ENCODE data around the gene SLC2A13.
"Not testable (repeated sequence)": the region's sequence is repeated elsewhere in the genome, so short reads cannot be mapped to it uniquely, and the experiment has no call there.

The SLC2A13 gene

GRCh38 chr12:39923364-39923763, 182.5 kb downstream of the SLC2A13 start:
- DNase-seq (ENCODE audit: low read depth), result no peak

- not testable (repeated sequence) for DNase-seq (ENCODE audit: low read depth)
Measured at GRCh38 chr12:39922598-39922997, 183.3 kb downstream of the SLC2A13 start.

- no peak for DNase-seq (ENCODE audit: low read depth)
Measured at GRCh38 chr12:39920647-39921046, 185.2 kb downstream of the SLC2A13 start.

- DNase-seq (ENCODE audit: low read depth), result no peak
Measured at GRCh38 chr12:39920222-39920621, 185.7 kb downstream of the SLC2A13 start.

- no peak for DNase-seq (ENCODE audit: low read depth)
Measured at GRCh38 chr12:39919790-39920189, 186.1 kb downstream of the SLC2A13 start.

- no peak for DNase-seq (ENCODE audit: low read depth)
Measured at GRCh38 chr12:39915249-39915648, 190.6 kb downstream of the SLC2A13 start.

- no peak for DNase-seq (ENCODE audit: low read depth)
Measured at GRCh38 chr12:39912211-39912980, 193.5 kb downstream of the SLC2A13 start.

- DNase-seq (ENCODE audit: low read depth), result no peak
Measured at GRCh38 chr12:39906237-39906636, 199.6 kb downstream of the SLC2A13 start.

- DNase-seq (ENCODE audit: low read depth), result no peak
Measured at GRCh38 chr12:39905152-39905551, 200.7 kb downstream of the SLC2A13 start.

GRCh38 chr12:39902821-39903220, 203.1 kb downstream of the SLC2A13 start:
- no peak for DNase-seq (ENCODE audit: low read depth)

GRCh38 chr12:39897315-39897714, 208.6 kb downstream of the SLC2A13 start:
- no peak for DNase-seq (ENCODE audit: low read depth)

GRCh38 chr12:39893388-39893787, 212.5 kb downstream of the SLC2A13 start:
- DNase-seq (ENCODE audit: low read depth), result not testable (repeated sequence)

- no peak for DNase-seq (ENCODE audit: low read depth)
Measured at GRCh38 chr12:39892146-39892545, 213.7 kb downstream of the SLC2A13 start.

GRCh38 chr12:39887856-39888255, 218.0 kb downstream of the SLC2A13 start:
- DNase-seq (ENCODE audit: low read depth), result no peak

- no peak for DNase-seq (ENCODE audit: low read depth)
Measured at GRCh38 chr12:39886106-39886505, 219.8 kb downstream of the SLC2A13 start.

- DNase-seq (ENCODE audit: low read depth), result no peak
Measured at GRCh38 chr12:39884616-39885125, 221.2 kb downstream of the SLC2A13 start.

GRCh38 chr12:39883411-39883810, 222.5 kb downstream of the SLC2A13 start:
- DNase-seq (ENCODE audit: low read depth), result no peak

- no peak for DNase-seq (ENCODE audit: low read depth)
Measured at GRCh38 chr12:39878753-39879152, 227.1 kb downstream of the SLC2A13 start.

GRCh38 chr12:39875721-39876120, 230.2 kb downstream of the SLC2A13 start:
- no peak for DNase-seq (ENCODE audit: low read depth)

- no peak for DNase-seq (ENCODE audit: low read depth)
Measured at GRCh38 chr12:39874785-39875184, 231.1 kb downstream of the SLC2A13 start.

GRCh38 chr12:39873065-39873464, 232.8 kb downstream of the SLC2A13 start:
- DNase-seq (ENCODE audit: low read depth), result no peak

GRCh38 chr12:39872425-39872824, 233.5 kb downstream of the SLC2A13 start:
- no peak for DNase-seq (ENCODE audit: low read depth)

GRCh38 chr12:39868328-39868725, 237.6 kb downstream of the SLC2A13 start:
- no peak for DNase-seq (ENCODE audit: low read depth)
